IPS DF 6.9 (cell line): ENCODE results near the gene CACTIN.
"Not testable (repeated sequence)": the region's sequence is repeated elsewhere in the genome, so short reads cannot be mapped to it uniquely, and the experiment has no call there.

Source experiments
- DNase-seq: peaks from one replicate; pipeline ENCODE4 v3.0.0-alpha.2; 2013; ENCODE audit warnings: low read depth, low spot score
- H3K27ac ChIP-seq: one replicate; pipeline ENCODE4 v1.5.1; 2013; ENCODE audit warnings: low read length, control low read depth
- H3K27me3 ChIP-seq: 2 replicates; pipeline ENCODE4 v1.6.1; 2013; ENCODE audit warnings: mild to moderate bottlenecking, low read length; ENCODE audit not compliant: control insufficient read depth, insufficient read depth
- H3K36me3 ChIP-seq: 2 replicates; pipeline ENCODE4 v1.6.1; 2013; ENCODE audit warnings: low read length; ENCODE audit not compliant: control insufficient read depth, insufficient read depth
- H3K4me1 ChIP-seq: 2 replicates; pipeline ENCODE4 v1.6.1; 2013; ENCODE audit warnings: low read length; ENCODE audit not compliant: control insufficient read depth, insufficient read depth
- H3K4me3 ChIP-seq: 2 replicates; pipeline ENCODE4 v1.5.1; 2013; ENCODE audit warnings: mild to moderate bottlenecking, low read length
- H3K9me3 ChIP-seq: 2 replicates; pipeline ENCODE4 v1.6.1; 2013; ENCODE audit warnings: low read length, inconsistent platforms; ENCODE audit not compliant: control insufficient read depth, insufficient read depth
- WGBS: extraction: QIAGEN DNeasy Blood & Tissue Kit; methylation state at CpG from one replicate; pipeline ENCODE4 v1.1.7; 2013; ENCODE audit warnings: mixed read lengths, missing lambda C conversion rate; ENCODE audit not compliant: insufficient read length, insufficient coverage; 5-methylcytosine and 5-hydroxymethylcytosine counted together

CACTIN gene

GRCh38 chr19:3669082-3669946, 42.7 kb upstream of the CACTIN start:
- Histone ChIP-seq H3K9me3 (no peaks in the 10 kb centered on the region), H3K4me3 (no peak overlapping the region), H3K36me3 (peaks cover 11% of the 10 kb centered on the region), H3K4me1 (peaks cover 4% of the 10 kb centered on the region; the same call in 1 of the 2 replicates), H3K27me3 (no peaks in the 10 kb centered on the region), H3K27ac (no peak overlapping the region)
- WGBS, result no CpG with 5 or more reads among the region's 39 CpGs
- no peak for DNase-seq

GRCh38 chr19:3668331-3669081, 41.9 kb upstream of the CACTIN start:
- WGBS, result no CpG with 5 or more reads among the region's 34 CpGs
- H3K4me3 ChIP-seq, result no peak overlapping the region
- H3K27me3 ChIP-seq, result no peaks in the 10 kb centered on the region
- H3K9me3 ChIP-seq, result no peaks in the 10 kb centered on the region
- H3K36me3 ChIP-seq, result peaks cover 16% of the 10 kb centered on the region
- H3K27ac ChIP-seq, result no peak overlapping the region
- no peak for DNase-seq
- peaks cover 4% of the 10 kb centered on the region; the same call in 1 of the 2 replicates for H3K4me1 ChIP-seq

- Histone ChIP-seq H3K27me3 (no peaks in the 10 kb centered on the region), H3K9me3 (no peaks in the 10 kb centered on the region), H3K4me3 (no peak overlapping the region), H3K27ac (no peak overlapping the region), H3K4me1 (peaks cover 2% of the 10 kb centered on the region; the same call in 1 of the 2 replicates), H3K36me3 (peaks cover 16% of the 10 kb centered on the region)
- WGBS, result no CpG with 5 or more reads among the region's 17 CpGs
- no peak for DNase-seq
Measured at GRCh38 chr19:3667766-3668165, 41.2 kb upstream of the CACTIN start.

- no peak overlapping the region for H3K27ac ChIP-seq
- no peak for DNase-seq
- H3K9me3 ChIP-seq, result no peaks in the 10 kb centered on the region
- H3K4me1 ChIP-seq, result peaks cover under 1% of the 10 kb centered on the region; the same call in 1 of the 2 replicates
- no peaks in the 10 kb centered on the region for H3K27me3 ChIP-seq
- no peak overlapping the region for H3K4me3 ChIP-seq
- H3K36me3 ChIP-seq, result peaks cover 16% of the 10 kb centered on the region
- WGBS, result no CpG with 5 or more reads among the region's 18 CpGs
Measured at GRCh38 chr19:3667037-3667638, 40.5 kb upstream of the CACTIN start.

GRCh38 chr19:3666545-3666856, 39.9 kb upstream of the CACTIN start:
- not testable (repeated sequence) for DNase-seq
- WGBS, result no CpG with 5 or more reads among the region's 14 CpGs

GRCh38 chr19:3665681-3666544, 39.3 kb upstream of the CACTIN start:
- Histone ChIP-seq H3K36me3 (peaks cover 16% of the 10 kb centered on the region), H3K4me1 (no peaks in the 10 kb centered on the region), H3K27me3 (no peaks in the 10 kb centered on the region), H3K9me3 (no peaks in the 10 kb centered on the region), H3K27ac (no peak overlapping the region), H3K4me3 (no peak overlapping the region)
- no peak for DNase-seq
- WGBS, result no CpG with 5 or more reads among the region's 40 CpGs

More at GRCh38 chr19:3666545-3666856, 39.9 kb upstream of the CACTIN start:
- peaks cover 16% of the 10 kb centered on the region for H3K36me3 ChIP-seq
- not testable (repeated sequence) for H3K4me1 ChIP-seq, H3K4me3 ChIP-seq, H3K27me3 ChIP-seq, H3K9me3 ChIP-seq, H3K27ac ChIP-seq

- WGBS, result no CpG with 5 or more reads among the region's 19 CpGs
- no peak overlapping the region for H3K27ac ChIP-seq
- H3K36me3 ChIP-seq, result peaks cover 16% of the 10 kb centered on the region
- no peaks in the 10 kb centered on the region for H3K9me3 ChIP-seq
- no peaks in the 10 kb centered on the region for H3K4me1 ChIP-seq
- H3K27me3 ChIP-seq, result no peaks in the 10 kb centered on the region
- no peak for DNase-seq
- no peak overlapping the region for H3K4me3 ChIP-seq
Measured at GRCh38 chr19:3664879-3665642, 38.5 kb upstream of the CACTIN start.

- Histone ChIP-seq H3K27ac (no peak overlapping the region), H3K27me3 (no peaks in the 10 kb centered on the region), H3K36me3 (peaks cover 16% of the 10 kb centered on the region), H3K4me1 (no peaks in the 10 kb centered on the region), H3K9me3 (no peaks in the 10 kb centered on the region), H3K4me3 (no peak overlapping the region)
- no peak for DNase-seq
- no CpG with 5 or more reads among the region's 18 CpGs for WGBS
Measured at GRCh38 chr19:3663838-3664237, 37.2 kb upstream of the CACTIN start.

- Histone ChIP-seq H3K4me3 (no peak overlapping the region), H3K9me3 (no peaks in the 10 kb centered on the region), H3K27ac (no peak overlapping the region), H3K36me3 (peaks cover 20% of the 10 kb centered on the region), H3K4me1 (no peaks in the 10 kb centered on the region), H3K27me3 (no peaks in the 10 kb centered on the region)
- DNase-seq, result no peak
- WGBS, result no CpG with 5 or more reads among the region's 34 CpGs
Measured at GRCh38 chr19:3661284-3662238, 35.0 kb upstream of the CACTIN start.
